Measurements from ENCODE around the gene COL6A1. TPM values are rescaled to one million over a fixed set of nuclear protein-coding genes. Genes with fewer than 3 reads are reported as not detected.

The COL6A1 gene
- total RNA-seq, 1 donor from 2014 or later: 0.37 TPM

- no peak for DNase-seq (ENCODE audit: low spot score)
- Mint-ChIP-seq H3K4me1 (ENCODE audit: low read depth) (no peaks in the 10 kb centered on the region), H3K4me3 (ENCODE audit: low read depth) (no peak overlapping the region), H3K27ac (no peak overlapping the region), H3K36me3 (ENCODE audit: low read depth) (no peaks in the 10 kb centered on the region), H3K9me3 (no peaks in the 10 kb centered on the region), H3K27me3 (ENCODE audit: low read depth) (peaks cover 29% of the 10 kb centered on the region)
- intact Hi-C loops (cut with micrococcal nuclease): no loop called here
Observed at GRCh38 chr21:46021978-46022544, 40.5 kb downstream of the COL6A1 start.

DNA sequence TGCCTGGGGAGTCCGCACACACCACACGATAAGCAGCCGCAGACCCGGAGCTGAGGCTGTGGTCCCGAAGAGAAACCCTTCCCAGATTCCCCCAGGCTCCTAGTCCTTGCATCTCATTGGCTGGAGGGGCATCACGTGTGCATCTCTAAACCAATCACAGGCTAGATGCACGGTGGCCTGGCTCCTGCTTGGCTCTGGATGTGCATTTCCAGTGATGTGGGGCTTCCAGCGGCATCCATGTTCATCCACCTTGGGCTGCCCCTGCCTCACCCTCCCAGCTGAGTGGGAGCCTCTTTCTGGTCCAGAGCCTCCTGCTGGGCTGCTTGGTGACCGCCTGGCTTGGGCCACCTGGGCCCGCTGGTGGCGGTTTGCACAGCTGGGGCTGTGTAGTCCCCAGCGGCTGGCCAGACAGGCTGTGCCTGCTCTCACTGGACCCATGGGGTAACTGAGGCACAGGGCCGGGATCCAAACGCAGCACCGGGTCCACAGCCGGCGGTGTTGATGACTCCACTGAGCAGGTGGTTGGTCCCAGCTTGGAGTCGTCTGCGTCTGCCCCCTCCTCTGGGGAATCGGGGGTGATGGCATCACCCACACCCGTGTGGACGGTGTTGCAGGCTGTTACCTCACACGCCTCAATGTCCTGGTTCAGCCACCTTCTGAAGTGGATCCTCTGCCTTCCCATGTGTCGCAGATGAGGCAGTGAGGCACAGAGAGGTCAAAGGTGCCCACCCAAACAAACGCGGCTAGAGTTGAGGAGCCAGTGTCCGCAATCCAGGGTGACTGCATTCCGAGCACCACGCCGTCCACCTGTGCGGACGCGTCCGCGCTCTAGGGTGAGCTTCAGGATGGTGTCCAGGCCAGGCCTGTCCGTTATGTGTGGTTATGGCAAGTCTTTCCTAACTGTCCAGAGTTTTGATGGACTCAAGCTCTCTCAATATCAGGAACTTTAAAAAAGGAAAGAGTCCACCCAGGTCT is 41.3 kb downstream of the COL6A1 start:
- no peak for DNase-seq (ENCODE audit: low spot score)
- no peaks in the 10 kb centered on the region for H3K36me3 Mint-ChIP-seq (ENCODE audit: low read depth)
- intact Hi-C loops (cut with micrococcal nuclease): no loop called here
- H3K9me3 Mint-ChIP-seq: no peaks in the 10 kb centered on the region
- H3K27ac Mint-ChIP-seq: no peak overlapping the region
- no peak overlapping the region for H3K4me3 Mint-ChIP-seq (ENCODE audit: low read depth)
- H3K27me3 Mint-ChIP-seq (ENCODE audit: low read depth): peaks cover 24% of the 10 kb centered on the region
- H3K4me1 Mint-ChIP-seq (ENCODE audit: low read depth): no peaks in the 10 kb centered on the region

- no peaks in the 10 kb centered on the region for H3K36me3 Mint-ChIP-seq (ENCODE audit: low read depth)
- H3K4me3 Mint-ChIP-seq (ENCODE audit: low read depth): no peak overlapping the region
- H3K27me3 Mint-ChIP-seq (ENCODE audit: low read depth): peaks cover 18% of the 10 kb centered on the region
- DNase-seq (ENCODE audit: low spot score): no peak
- no peaks in the 10 kb centered on the region for H3K9me3 Mint-ChIP-seq
- intact Hi-C loops (cut with micrococcal nuclease): no loop called here
- no peaks in the 10 kb centered on the region for H3K4me1 Mint-ChIP-seq (ENCODE audit: low read depth)
- H3K27ac Mint-ChIP-seq: no peak overlapping the region
Observed at GRCh38 chr21:46023555-46023954, 42.0 kb downstream of the COL6A1 start.

- peaks cover 16% of the 10 kb centered on the region for H3K27me3 Mint-ChIP-seq (ENCODE audit: low read depth)
- no peak overlapping the region for H3K27ac Mint-ChIP-seq
- intact Hi-C loops (cut with micrococcal nuclease): no loop called here
- no peak overlapping the region for H3K4me3 Mint-ChIP-seq (ENCODE audit: low read depth)
- no peaks in the 10 kb centered on the region for H3K4me1 Mint-ChIP-seq (ENCODE audit: low read depth)
- no peaks in the 10 kb centered on the region for H3K36me3 Mint-ChIP-seq (ENCODE audit: low read depth)
- DNase-seq (ENCODE audit: low spot score): no peak
- H3K9me3 Mint-ChIP-seq: peaks cover 2% of the 10 kb centered on the region
Observed at GRCh38 chr21:46024141-46024540, 42.6 kb downstream of the COL6A1 start.

GRCh38 chr21:46025113-46025770 is 43.7 kb downstream of the COL6A1 start:
- no peak overlapping the region for H3K27ac Mint-ChIP-seq
- no peaks in the 10 kb centered on the region for H3K36me3 Mint-ChIP-seq (ENCODE audit: low read depth)
- intact Hi-C loops (cut with micrococcal nuclease): no loop called here
- H3K27me3 Mint-ChIP-seq (ENCODE audit: low read depth): peaks cover 12% of the 10 kb centered on the region
- no peaks in the 10 kb centered on the region for H3K4me1 Mint-ChIP-seq (ENCODE audit: low read depth)
- peaks cover 9% of the 10 kb centered on the region for H3K9me3 Mint-ChIP-seq
- H3K4me3 Mint-ChIP-seq (ENCODE audit: low read depth): no peak overlapping the region
- DNase-seq (ENCODE audit: low spot score): no peak

DNA sequence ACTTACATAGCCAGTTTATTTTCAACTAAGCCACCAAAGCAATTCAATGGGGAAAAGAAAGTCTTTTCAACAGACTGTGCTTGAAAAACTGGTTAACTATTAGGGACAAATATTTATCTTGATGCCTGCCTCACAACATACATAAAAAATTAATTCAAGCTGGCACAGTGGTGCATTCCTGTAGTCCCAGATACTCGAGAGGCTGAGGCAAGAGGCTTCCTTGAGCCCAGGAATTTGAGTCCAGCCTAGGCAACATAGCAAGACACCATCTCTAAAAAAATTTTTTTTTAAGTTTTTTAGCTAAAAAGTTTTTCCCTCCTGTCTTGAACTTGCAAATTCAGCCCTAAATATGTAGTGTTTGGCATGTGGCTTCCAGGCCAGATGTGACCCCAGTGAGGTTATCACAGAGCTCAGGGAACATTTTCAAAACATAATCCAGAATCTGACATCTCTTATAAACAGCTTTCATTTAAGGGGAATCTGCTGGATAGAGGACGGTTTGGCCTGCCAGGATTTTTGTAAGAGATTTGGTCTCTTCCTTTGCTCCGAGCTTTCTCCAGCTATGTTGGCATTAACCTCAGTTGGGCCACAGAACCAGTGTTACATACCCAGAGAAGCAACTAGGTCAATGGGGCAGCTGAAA is 46.4 kb downstream of the COL6A1 start:
- Mint-ChIP-seq H3K4me1 (ENCODE audit: low read depth) (no peaks in the 10 kb centered on the region), H3K27ac (no peak overlapping the region), H3K36me3 (ENCODE audit: low read depth) (no peaks in the 10 kb centered on the region), H3K27me3 (ENCODE audit: low read depth) (peaks cover 14% of the 10 kb centered on the region), H3K4me3 (ENCODE audit: low read depth) (no peak overlapping the region), H3K9me3 (peaks cover 9% of the 10 kb centered on the region)
- no peak for DNase-seq (ENCODE audit: low spot score)
- intact Hi-C loops (cut with micrococcal nuclease): no loop called here

DNA sequence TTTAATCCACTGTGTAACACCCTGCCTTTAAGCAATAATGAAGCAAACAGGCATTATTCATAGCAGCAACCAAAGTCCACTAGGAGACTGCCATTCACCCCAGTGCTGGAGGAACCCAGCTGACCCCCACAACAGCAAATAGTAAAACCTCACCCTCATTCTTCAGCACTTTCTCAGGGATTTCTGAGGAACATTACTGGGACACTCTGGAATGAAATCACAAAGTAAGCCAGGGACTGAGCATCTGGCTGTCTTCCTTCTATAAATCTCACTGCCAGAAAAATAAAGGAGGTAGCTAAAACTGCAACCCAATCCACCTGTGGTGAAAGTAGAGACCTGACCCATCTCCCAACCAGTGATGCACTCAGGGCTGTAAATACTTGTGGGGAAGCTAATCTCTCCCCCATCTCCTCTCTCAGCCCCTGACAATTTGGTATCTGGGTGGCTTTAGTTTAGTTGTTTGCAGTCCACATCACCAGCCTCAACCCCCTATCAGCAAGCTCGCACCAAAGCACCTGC is 47.1 kb downstream of the COL6A1 start:
- intact Hi-C loops (cut with micrococcal nuclease): no loop called here
- no peaks in the 10 kb centered on the region for H3K36me3 Mint-ChIP-seq (ENCODE audit: low read depth)
- H3K9me3 Mint-ChIP-seq: peaks cover 9% of the 10 kb centered on the region
- H3K27ac Mint-ChIP-seq: no peak overlapping the region
- no peak for DNase-seq (ENCODE audit: low spot score)
- H3K27me3 Mint-ChIP-seq (ENCODE audit: low read depth): peaks cover 14% of the 10 kb centered on the region
- no peaks in the 10 kb centered on the region for H3K4me1 Mint-ChIP-seq (ENCODE audit: low read depth)
- H3K4me3 Mint-ChIP-seq (ENCODE audit: low read depth): no peak overlapping the region

DNA sequence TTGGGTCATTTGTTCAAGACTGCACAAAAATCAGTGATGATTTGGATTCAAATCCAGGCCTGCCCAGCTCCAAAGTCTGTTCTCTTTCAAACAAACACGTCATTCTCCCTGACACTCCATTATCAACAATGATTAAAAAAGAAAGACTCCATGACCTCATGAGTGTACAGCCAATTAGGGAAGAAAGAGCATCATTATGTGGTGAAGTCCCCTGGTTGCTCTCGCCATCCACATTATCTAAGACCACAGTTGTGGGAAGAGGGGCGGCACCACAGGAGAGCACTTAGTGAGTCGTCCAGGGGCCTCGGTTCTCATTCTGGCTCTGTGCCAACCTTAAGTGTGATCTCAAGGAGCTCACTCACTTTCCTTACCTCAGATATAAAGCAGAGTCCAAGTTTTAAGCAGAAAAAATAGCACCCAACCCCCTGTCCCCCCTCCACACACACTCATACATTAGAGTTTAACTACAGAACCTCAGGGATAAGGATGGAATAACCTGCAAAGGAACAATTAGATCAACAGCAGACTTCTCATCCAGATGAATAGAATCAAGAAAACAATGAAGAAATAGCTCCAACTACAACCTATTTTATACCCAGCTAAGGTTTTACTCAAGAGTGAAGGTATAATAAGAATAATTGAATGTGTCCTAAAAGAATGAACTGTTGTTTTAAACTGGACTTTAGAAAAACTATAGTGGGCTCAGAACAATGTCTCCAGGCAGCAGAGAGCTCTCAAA is 47.8 kb downstream of the COL6A1 start:
- DNase-seq (ENCODE audit: low spot score): no peak
- peaks cover 14% of the 10 kb centered on the region for H3K27me3 Mint-ChIP-seq (ENCODE audit: low read depth)
- H3K27ac Mint-ChIP-seq: no peak overlapping the region
- no peaks in the 10 kb centered on the region for H3K36me3 Mint-ChIP-seq (ENCODE audit: low read depth)
- no peaks in the 10 kb centered on the region for H3K4me1 Mint-ChIP-seq (ENCODE audit: low read depth)
- intact Hi-C loops (cut with micrococcal nuclease): no loop called here
- H3K9me3 Mint-ChIP-seq: peaks cover 9% of the 10 kb centered on the region
- no peak overlapping the region for H3K4me3 Mint-ChIP-seq (ENCODE audit: low read depth)

GRCh38 chr21:46031484-46031883 is 49.9 kb downstream of the COL6A1 start:
- intact Hi-C loops (cut with micrococcal nuclease): no loop called here
- Mint-ChIP-seq H3K27ac (no peak overlapping the region), H3K36me3 (ENCODE audit: low read depth) (no peaks in the 10 kb centered on the region), H3K9me3 (peaks cover 9% of the 10 kb centered on the region), H3K4me3 (ENCODE audit: low read depth) (no peak overlapping the region), H3K4me1 (ENCODE audit: low read depth) (no peaks in the 10 kb centered on the region), H3K27me3 (ENCODE audit: low read depth) (peaks cover 7% of the 10 kb centered on the region)
- DNase-seq (ENCODE audit: low spot score): no peak

DNA sequence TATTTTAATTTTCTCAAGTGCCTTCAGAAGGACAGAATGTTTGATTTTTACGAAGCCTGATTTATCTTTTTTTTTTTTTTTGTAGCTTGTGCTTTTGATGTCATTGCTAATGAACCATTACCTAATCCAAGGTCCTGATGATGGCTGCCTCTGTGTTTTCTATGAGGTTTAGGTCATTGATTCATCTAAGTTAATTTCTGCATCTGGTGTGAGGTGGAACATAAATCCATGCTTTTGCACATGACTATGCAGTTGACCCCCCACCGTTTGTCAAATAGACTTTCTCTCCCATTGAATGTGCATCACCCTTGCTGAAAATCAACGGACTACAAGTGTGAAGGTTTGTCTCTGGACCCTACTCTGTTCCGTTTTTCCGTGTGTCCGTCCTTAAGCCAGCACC is 50.5 kb downstream of the COL6A1 start:
- intact Hi-C loops (cut with micrococcal nuclease): no loop called here
- no peak overlapping the region for H3K4me3 Mint-ChIP-seq (ENCODE audit: low read depth)
- H3K36me3 Mint-ChIP-seq (ENCODE audit: low read depth): no peaks in the 10 kb centered on the region
- H3K27me3 Mint-ChIP-seq (ENCODE audit: low read depth): peaks cover 4% of the 10 kb centered on the region
- H3K4me1 Mint-ChIP-seq (ENCODE audit: low read depth): no peaks in the 10 kb centered on the region
- peaks cover 9% of the 10 kb centered on the region for H3K9me3 Mint-ChIP-seq
- H3K27ac Mint-ChIP-seq: no peak overlapping the region
- DNase-seq (ENCODE audit: low spot score): no peak

DNA sequence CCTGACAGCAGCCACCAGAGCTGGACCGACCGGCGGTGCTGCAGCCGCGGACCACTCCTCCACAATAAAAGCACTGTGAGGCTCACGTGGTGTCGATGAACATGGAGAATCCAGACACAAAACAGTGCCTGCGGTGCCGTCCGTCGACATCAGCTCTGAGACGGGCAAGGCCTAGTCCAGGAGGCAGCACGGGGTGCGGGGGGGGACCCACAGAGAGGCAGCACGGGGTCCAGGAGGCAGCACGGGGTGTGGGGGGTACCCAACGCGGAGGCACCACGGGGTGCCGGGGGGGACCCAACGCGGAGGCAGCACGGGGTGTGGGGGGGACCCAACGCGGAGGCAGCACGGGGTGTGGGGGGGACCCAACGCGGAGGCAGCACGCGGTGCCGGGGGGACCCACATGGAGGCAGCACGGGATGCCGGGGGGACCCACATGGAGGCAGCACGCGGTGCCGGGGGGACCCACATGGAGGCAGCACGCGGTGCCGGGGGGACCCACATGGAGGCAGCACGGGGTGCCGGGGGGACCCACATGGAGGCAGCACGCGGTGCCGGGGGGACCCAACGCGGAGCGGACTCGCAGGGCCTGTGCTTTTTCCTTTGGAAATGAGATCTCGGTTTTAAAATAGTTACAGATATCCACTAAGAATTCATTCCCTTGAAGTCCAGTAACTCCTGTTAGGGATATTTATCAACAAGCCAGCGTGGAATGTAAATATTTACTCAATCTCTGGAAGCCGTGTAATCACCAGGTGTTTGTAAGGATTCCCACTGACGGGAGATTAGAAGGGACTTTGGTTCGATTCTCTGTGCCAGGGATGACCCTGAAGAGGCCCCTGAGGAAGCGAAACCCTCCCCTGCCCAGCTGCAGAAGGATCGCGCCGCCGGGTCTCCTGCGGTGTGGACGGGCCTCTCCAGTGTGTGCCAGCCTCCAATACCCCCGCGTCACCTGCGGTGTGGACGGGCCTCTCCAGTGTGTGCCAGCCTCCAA is 52.1 kb downstream of the COL6A1 start:
- DNase-seq (ENCODE audit: low spot score): no peak
- Mint-ChIP-seq H3K4me3 (ENCODE audit: low read depth) (no peak overlapping the region), H3K4me1 (ENCODE audit: low read depth) (no peaks in the 10 kb centered on the region), H3K27ac (no peak overlapping the region), H3K36me3 (ENCODE audit: low read depth) (no peaks in the 10 kb centered on the region), H3K9me3 (peaks cover 9% of the 10 kb centered on the region), H3K27me3 (ENCODE audit: low read depth) (peaks cover 2% of the 10 kb centered on the region)
- intact Hi-C loops (cut with micrococcal nuclease): no loop called here

Measured in activated T-helper 2 cell treated with anti-CD3 and anti-CD28 coated beads, Interferon-gamma antibody, Interleukin-2, Interleukin-4, amounts not matched to agents 10 μg/mL and 5 μg/mL and 100 μg/mL, durations not matched to agents 14 hours and 24 hours and 36 hours (primary cell).